GM21529 (cell line): ENCODE measurements around the gene MAPKAP1.

ENCODE experiments used
- ATAC-seq: cut with Tn5 transposase; IDR thresholded peaks from one replicate; pipeline ENCODE4 v1.9.1; 2021; ENCODE audit not compliant: unreplicated experiment

The MAPKAP1 gene

GRCh38 chr9:125706651-125707471 lies at the start of gene MAPKAP1:
TSS of gene MAPKAP1 (minus strand) at chr9:125707208. CDS start at chr9:125672574, 34,634 bp downstream.
- ATAC-seq: peak; percentile 93

GRCh38 chr9:125756518-125756917 lies 49.5 kb upstream of the MAPKAP1 start:
- no peak for ATAC-seq

- ATAC-seq: no peak
Measured at GRCh38 chr9:125755340-125755739, 48.3 kb upstream of the MAPKAP1 start.

GRCh38 chr9:125754096-125754495 lies 47.1 kb upstream of the MAPKAP1 start:
- no peak for ATAC-seq

- no peak for ATAC-seq
Measured at GRCh38 chr9:125752070-125752628, 45.1 kb upstream of the MAPKAP1 start.

- ATAC-seq: no peak
Measured at GRCh38 chr9:125750627-125751011, 43.6 kb upstream of the MAPKAP1 start.

GRCh38 chr9:125749951-125750626 lies 43.1 kb upstream of the MAPKAP1 start:
- no peak for ATAC-seq

GRCh38 chr9:125749287-125749935 lies 42.4 kb upstream of the MAPKAP1 start:
- no peak for ATAC-seq

GRCh38 chr9:125748446-125749099 lies 41.6 kb upstream of the MAPKAP1 start:
- no peak for ATAC-seq

GRCh38 chr9:125747765-125748445 lies 40.9 kb upstream of the MAPKAP1 start:
- no peak for ATAC-seq

- peak; percentile 11 for ATAC-seq
Measured at GRCh38 chr9:125747053-125747764, 40.2 kb upstream of the MAPKAP1 start, which contains the start of gene PBX3. TSS of gene PBX3 (plus strand) at chr9:125747373.

- no peak for ATAC-seq
Measured at GRCh38 chr9:125746774-125747052, 39.7 kb upstream of the MAPKAP1 start.

GRCh38 chr9:125746017-125746773 lies 39.2 kb upstream of the MAPKAP1 start:
- ATAC-seq: peak; percentile 71

- ATAC-seq: no peak
Measured at GRCh38 chr9:125745682-125746016, 38.6 kb upstream of the MAPKAP1 start.

- ATAC-seq: no peak
Measured at GRCh38 chr9:125745018-125745417, 38.0 kb upstream of the MAPKAP1 start.

- no peak for ATAC-seq
Measured at GRCh38 chr9:125744616-125745015, 37.6 kb upstream of the MAPKAP1 start.

- ATAC-seq: no peak
Measured at GRCh38 chr9:125743682-125744428, 36.8 kb upstream of the MAPKAP1 start.

- ATAC-seq: no peak
Measured at GRCh38 chr9:125742657-125743056, 35.6 kb upstream of the MAPKAP1 start.

- ATAC-seq: no peak
Measured at GRCh38 chr9:125739436-125739835, 32.4 kb upstream of the MAPKAP1 start.
